ENCODE data around the gene TMEM25.
A peak's percentile ranks its signal among the peaks of the same experiment; 100 is the strongest.

Gene TMEM25

GRCh38 chr11:118524757-118525470 lies 6.1 kb upstream of the TMEM25 start:
- no peak for TF ChIP-seq CTCF (IDR thresholded peaks at IDR 0.05; ENCODE audit: insufficient read depth, low read depth, low read length, missing control alignments)
- DNase-seq (ENCODE audit: low read depth) = no peak
- no peak overlapping the region for H3K4me3 ChIP-seq (ENCODE audit: low read depth, low read length)

- no peak overlapping the region for H3K4me3 ChIP-seq (ENCODE audit: low read depth, low read length)
- TF ChIP-seq CTCF (IDR thresholded peaks at IDR 0.05; ENCODE audit: insufficient read depth, low read depth, low read length, missing control alignments) = no peak
- no peak for DNase-seq (ENCODE audit: low read depth)
Observed at GRCh38 chr11:118526688-118527087, 4.3 kb upstream of the TMEM25 start.

- TF ChIP-seq CTCF (IDR thresholded peaks at IDR 0.05; ENCODE audit: insufficient read depth, low read depth, low read length, missing control alignments) = no peak
- no peak for DNase-seq (ENCODE audit: low read depth)
- H3K4me3 ChIP-seq (ENCODE audit: low read depth, low read length) = no peak within 1 kb of the TSS
Observed at GRCh38 chr11:118527109-118527508, 3.9 kb upstream of the TMEM25 start, which contains the start of gene TTC36. Gene TTC36, plus strand, starts transcription at chr11:118527474. Its CDS starts 21 bp downstream, at chr11:118527495.

GRCh38 chr11:118528511-118528910 lies 2.5 kb upstream of the TMEM25 start:
- no peak for TF ChIP-seq CTCF (IDR thresholded peaks at IDR 0.05; ENCODE audit: insufficient read depth, low read depth, low read length, missing control alignments)
- no peak overlapping the region for H3K4me3 ChIP-seq (ENCODE audit: low read depth, low read length)
- no peak for DNase-seq (ENCODE audit: low read depth)

DNA sequence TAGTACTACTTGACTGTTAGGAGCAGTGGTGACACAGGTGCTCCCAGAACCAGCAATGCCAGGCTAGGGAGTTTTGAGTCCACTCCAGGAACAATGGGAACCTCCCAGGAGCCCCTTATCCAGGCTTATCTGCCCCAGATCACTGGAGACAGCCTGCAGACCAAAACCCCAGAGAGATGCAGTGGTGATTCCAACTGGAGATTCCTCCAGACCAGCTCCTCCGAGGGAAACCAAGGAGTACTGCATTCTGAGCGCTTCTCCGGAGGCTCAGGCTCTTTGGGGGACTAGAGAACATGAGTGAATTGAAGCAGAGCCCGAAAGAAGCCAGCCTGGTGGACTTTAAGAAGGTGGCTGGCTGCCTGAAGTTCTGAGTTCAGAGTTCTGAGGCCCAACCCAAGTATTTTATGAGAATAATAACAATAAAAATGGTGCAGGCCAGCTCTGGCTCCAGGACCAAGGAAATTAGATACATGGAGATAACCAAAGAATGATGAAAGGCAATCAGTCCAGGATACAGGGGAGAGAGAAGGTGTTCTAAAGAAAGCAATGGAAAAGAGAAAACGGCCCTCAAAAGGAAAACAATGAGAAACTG lies 1.3 kb upstream of the TMEM25 start:
- H3K4me3 ChIP-seq (ENCODE audit: low read depth, low read length) = no peak overlapping the region
- TF ChIP-seq CTCF (IDR thresholded peaks at IDR 0.05; ENCODE audit: insufficient read depth, low read depth, low read length, missing control alignments) = no peak
- no peak for DNase-seq (ENCODE audit: low read depth)

DNA sequence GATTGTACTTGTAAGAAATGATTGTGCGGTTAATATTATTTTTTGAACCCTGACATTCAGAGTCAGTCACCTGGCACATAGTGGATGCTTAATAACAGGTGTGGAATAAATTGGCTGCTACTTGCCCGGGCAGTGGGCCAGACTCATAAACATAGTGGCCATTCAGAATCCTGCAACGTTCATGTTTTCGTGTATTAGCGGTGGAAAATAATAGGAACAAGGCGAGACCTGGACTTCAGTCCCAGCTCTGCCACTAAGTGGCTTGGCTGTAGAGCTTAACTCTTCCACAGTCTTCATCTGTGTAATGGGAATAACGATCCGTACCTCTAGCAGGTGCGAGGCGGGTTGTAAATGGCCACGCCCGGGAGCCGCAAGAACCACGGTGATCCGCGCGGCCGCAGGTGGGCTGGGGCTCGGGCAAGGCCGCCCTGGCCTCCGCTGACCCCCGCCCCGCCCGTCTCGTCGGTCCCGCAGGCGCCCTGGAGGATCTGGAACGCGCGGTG lies 761 bp upstream of the TMEM25 start:
- peak overlapping the region; percentile 75 for H3K4me3 ChIP-seq (ENCODE audit: low read depth, low read length)
- no peak for TF ChIP-seq CTCF (IDR thresholded peaks at IDR 0.05; ENCODE audit: insufficient read depth, low read depth, low read length, missing control alignments)
- DNase-seq (ENCODE audit: low read depth) = no peak
